Calu3 (cell line): ENCODE measurements around the gene PTK6. TPM values are rescaled to one million over a fixed set of nuclear protein-coding genes. Genes with fewer than 3 reads are reported as not detected.

Experiments
- BruUV-seq: library from RNA; stranded (reverse); fragments of 400-500 nt; replicated peaks from 2 replicates; lab custom pipeline; 2021; lab: Mats Ljungman, UMichigan
- CTCF ChIA-PET: fragments of 300-600 bp; sonication (Branson Sonifier 250); formaldehyde crosslinking; loops from one replicate; lab custom pipeline; 2022; ENCODE audit warnings: antibody characterized with exemption; lab: Charles Lee
- DNase-seq: peaks from one replicate; pipeline ENCODE4 v3.0.0; 2022
- H3K27ac Mint-ChIP-seq: one replicate; pipeline ENCODE4 v1.8.0; 2022; ENCODE audit warnings: mixed read lengths; ENCODE audit not compliant: unreplicated experiment
- H3K27me3 Mint-ChIP-seq: one replicate; pipeline ENCODE4 v1.8.0; 2022; ENCODE audit warnings: mixed read lengths; ENCODE audit not compliant: unreplicated experiment
- H3K36me3 Mint-ChIP-seq: one replicate; pipeline ENCODE4 v1.8.0; 2022; ENCODE audit warnings: mild to moderate bottlenecking, moderate library complexity, mixed read lengths; ENCODE audit not compliant: insufficient read depth, unreplicated experiment
- H3K4me1 Mint-ChIP-seq: one replicate; pipeline ENCODE4 v1.8.0; 2022; ENCODE audit warnings: mild to moderate bottlenecking, low read depth, mixed read lengths; ENCODE audit not compliant: unreplicated experiment
- H3K4me3 Mint-ChIP-seq: one replicate; pipeline ENCODE4 v1.8.0; 2022; ENCODE audit warnings: mild to moderate bottlenecking, low read depth, moderate library complexity, mixed read lengths; ENCODE audit not compliant: unreplicated experiment
- H3K9me3 Mint-ChIP-seq: one replicate; pipeline ENCODE4 v1.8.0; 2022; ENCODE audit warnings: low read depth, mixed read lengths; ENCODE audit not compliant: unreplicated experiment
- intact Hi-C: fragments of 100-400 bp; cut with micrococcal nuclease; formaldehyde crosslinking; loops from one replicate; pipeline ENCODE4 v1.10.0; 2022; ENCODE audit not compliant: unreplicated experiment
- total RNA-seq: library from RNA; stranded (reverse); gene quantifications from 2 replicates; pipeline ENCODE4 v1.2.3, GENCODE V29; 2022
- TF ChIP-seq, protein P1 (sequence below): fragments of 200-600 bp; IDR thresholded peaks from one replicate; pipeline ENCODE4 v1.8.0; 2022; ENCODE audit warnings: antibody characterized with exemption; ENCODE audit not compliant: unreplicated experiment

The PTK6 gene
- total RNA-seq, 1 experiment from 2014 or later, result 15.9 TPM

GRCh38 chr20:63500151-63500901, 36.9 kb downstream of the PTK6 start:
- DNase-seq, result no peak
- no TSS peak for BruUV-seq
- Mint-ChIP-seq H3K27ac (no peak overlapping the region), H3K4me3 (peak overlapping the region; percentile 75), H3K9me3 (peaks cover 4% of the 10 kb centered on the region), H3K4me1 (no peaks in the 10 kb centered on the region), H3K36me3 (peaks cover 40% of the 10 kb centered on the region), H3K27me3 (peaks cover 24% of the 10 kb centered on the region)
- TF ChIP-seq, protein P1, sequence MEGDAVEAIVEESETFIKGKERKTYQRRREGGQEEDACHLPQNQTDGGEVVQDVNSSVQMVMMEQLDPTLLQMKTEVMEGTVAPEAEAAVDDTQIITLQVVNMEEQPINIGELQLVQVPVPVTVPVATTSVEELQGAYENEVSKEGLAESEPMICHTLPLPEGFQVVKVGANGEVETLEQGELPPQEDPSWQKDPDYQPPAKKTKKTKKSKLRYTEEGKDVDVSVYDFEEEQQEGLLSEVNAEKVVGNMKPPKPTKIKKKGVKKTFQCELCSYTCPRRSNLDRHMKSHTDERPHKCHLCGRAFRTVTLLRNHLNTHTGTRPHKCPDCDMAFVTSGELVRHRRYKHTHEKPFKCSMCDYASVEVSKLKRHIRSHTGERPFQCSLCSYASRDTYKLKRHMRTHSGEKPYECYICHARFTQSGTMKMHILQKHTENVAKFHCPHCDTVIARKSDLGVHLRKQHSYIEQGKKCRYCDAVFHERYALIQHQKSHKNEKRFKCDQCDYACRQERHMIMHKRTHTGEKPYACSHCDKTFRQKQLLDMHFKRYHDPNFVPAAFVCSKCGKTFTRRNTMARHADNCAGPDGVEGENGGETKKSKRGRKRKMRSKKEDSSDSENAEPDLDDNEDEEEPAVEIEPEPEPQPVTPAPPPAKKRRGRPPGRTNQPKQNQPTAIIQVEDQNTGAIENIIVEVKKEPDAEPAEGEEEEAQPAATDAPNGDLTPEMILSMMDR, result no peak
- CTCF ChIA-PET, result interaction anchor here (0.6 kb wide), 2 partner anchors 188 to 266 kb away, joined by 3 to 5 read pairs; no protein-coding TSS in a partner anchor
- intact Hi-C loops, result no loop called here

- TF ChIP-seq, protein P1, result no peak
- H3K27ac Mint-ChIP-seq, result no peak overlapping the region
- peak; percentile 40 for DNase-seq
- BruUV-seq, result no TSS peak
- peak overlapping the region; percentile 75 for H3K4me3 Mint-ChIP-seq
- intact Hi-C loops, result loop anchor here (2.0 kb wide), 1 partner anchor 21 kb away; the partner anchor contains the start of gene PPDPF
- no peaks in the 10 kb centered on the region for H3K9me3 Mint-ChIP-seq
- peaks cover 16% of the 10 kb centered on the region for H3K27me3 Mint-ChIP-seq
- H3K36me3 Mint-ChIP-seq, result peaks cover 45% of the 10 kb centered on the region
- H3K4me1 Mint-ChIP-seq, result no peaks in the 10 kb centered on the region
- CTCF ChIA-PET, result no interaction called here
Measured at GRCh38 chr20:63499338-63499969, 37.7 kb downstream of the PTK6 start.

GRCh38 chr20:63498960-63499337, 38.2 kb downstream of the PTK6 start, which contains the start of gene EEF1A2:
TSS of gene EEF1A2 (minus strand) at chr20:63499083. CDS start at chr20:63497763, 1,320 bp downstream.
- CTCF ChIA-PET, result no interaction called here
- H3K4me1 Mint-ChIP-seq, result no peaks in the 10 kb centered on the region
- H3K9me3 Mint-ChIP-seq, result no peaks in the 10 kb centered on the region
- H3K4me3 Mint-ChIP-seq, result peak within 1 kb of the TSS; percentile 75
- H3K27me3 Mint-ChIP-seq, result peaks cover 11% of the 10 kb centered on the region
- TF ChIP-seq, protein P1, result peak; percentile 38
- peaks cover 45% of the 10 kb centered on the region for H3K36me3 Mint-ChIP-seq
- H3K27ac Mint-ChIP-seq, result peak within 1 kb of the TSS; percentile 50
- DNase-seq, result peak; percentile 73
- intact Hi-C loops, result loop anchor here (2.0 kb wide), 1 partner anchor 22 kb away; the partner anchor contains the start of gene PPDPF
- no TSS peak for BruUV-seq
